MV-4-11 (cell line): ENCODE measurements around the gene CRABP1.

Source experiments
- DNase-seq: peaks from one replicate; lab custom pipeline; 2025; lab: John Stamatoyannopoulos, UW

The CRABP1 gene

DNA sequence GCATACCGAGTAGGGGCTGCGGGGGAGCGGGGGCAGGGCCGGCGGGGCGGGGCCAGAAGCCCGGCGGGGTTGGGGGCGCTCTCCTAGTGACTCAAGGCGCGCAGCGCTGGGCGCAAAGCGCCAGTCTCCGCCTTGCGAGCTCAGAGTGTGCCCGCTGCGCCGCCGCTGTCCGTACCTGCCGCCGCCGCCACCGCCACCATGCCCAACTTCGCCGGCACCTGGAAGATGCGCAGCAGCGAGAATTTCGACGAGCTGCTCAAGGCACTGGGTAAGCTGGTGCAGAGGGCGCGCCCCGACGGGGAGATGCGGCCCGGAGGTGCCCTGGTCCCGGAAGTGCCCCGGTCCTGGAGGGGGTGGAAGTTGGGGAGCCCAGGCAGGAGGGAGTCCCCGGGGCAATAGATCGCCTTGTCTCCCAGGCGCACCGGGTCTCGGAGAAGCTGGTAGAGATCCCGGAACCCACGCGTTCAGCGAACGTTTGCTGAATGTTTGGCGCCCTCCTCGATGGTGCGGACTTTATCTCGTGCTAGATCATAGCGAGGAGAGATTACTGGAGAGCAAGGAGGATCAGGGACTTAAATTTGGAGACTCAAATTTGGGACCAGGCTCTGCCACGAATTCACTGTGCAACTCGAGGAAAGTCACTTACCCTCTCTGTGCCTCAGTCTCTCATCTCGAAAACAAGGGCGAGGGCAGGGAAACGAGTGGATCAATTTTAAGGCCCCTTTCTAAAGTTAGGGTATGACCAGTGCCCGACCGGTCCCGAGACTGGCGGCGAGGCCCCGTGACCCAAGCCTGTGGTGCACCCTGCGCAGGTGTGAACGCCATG lies at the start of gene CRABP1:
TSS of gene CRABP1 (plus strand) at position 123 of the 826 bp plus-strand sequence. CDS start at position 199, 76 bp downstream.
- no peak for DNase-seq

DNA sequence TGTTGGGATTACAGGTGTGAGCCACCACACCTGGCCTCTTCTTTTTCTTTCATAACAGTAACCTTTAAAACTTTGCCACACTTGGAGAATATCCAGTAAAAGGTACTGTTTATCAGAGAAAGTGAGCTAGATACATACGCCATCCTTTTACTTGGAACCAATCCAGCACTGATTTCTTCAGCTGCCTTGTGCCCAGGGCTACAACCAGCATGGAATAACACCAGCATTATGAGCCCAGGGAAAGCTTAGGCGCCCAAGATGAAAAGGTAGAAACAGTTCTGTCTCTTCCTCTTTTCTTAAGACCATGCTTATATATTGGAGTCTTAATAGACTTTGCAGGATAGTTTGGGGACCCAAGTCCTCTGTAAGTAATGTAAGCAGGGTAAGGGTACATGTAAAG lies 49.1 kb upstream of the CRABP1 start:
- no peak for DNase-seq

GRCh38 chr15:78291698-78292097 lies 48.5 kb upstream of the CRABP1 start:
- no peak for DNase-seq

DNA sequence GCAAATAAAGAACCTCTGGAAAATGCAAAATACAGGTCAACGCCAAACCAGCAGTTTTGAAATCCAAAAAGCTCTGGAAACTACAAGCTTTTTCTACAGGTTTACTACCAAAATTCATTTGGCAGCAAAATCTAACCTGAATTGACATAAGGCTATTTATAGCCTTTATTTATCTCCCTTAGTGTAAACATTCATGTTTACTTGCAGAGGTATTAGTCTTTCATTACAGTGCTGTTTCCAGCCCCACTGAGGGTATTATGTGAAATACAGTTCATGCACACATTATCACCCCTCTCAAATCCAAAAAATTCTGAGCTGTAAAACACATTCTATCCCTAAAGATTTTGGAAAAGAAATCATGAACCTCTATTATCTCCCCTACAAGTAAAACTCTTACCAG lies 47.9 kb upstream of the CRABP1 start:
- no peak for DNase-seq

DNA sequence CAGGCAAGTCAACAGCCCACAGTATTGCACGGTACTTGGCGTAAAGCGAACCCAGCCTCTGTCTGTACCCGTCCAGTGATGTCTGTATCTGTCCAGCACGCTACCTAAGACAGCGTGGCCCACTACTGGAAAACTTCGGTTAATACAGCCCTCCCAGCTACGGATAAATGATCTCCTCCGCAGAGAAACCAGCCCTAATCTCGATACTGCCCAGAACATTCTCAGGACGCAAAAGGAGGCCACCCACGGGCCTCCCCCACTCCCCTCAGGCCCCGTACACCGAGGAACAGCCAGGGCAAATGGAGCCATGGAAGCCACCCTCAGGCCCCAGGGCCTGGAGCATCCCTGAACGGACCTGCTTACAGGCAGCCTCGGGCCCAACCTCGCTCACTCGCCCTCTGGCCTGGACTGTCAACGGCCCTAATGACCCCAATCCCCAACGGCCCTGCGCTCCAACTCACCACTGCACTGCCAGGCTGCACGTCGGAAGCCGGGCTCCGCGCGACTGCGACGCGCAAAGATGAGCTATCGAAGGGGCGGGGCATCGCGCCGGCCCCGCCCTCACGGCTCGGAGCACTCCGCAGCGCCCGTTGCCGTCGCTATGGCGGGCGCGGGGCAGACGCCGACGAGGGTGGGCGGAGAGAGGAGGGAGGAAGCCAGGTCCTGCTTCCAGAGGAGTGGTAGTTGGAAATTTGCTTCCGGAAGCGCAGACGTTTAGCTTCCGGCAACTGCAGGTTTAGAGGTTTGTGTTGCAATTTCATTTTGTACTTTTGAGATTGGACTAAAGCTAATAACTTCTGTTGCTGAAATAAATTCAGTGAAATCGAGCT lies 40.8 kb upstream of the CRABP1 start, which contains the start of gene SKIC8:
TSS of gene SKIC8 (minus strand) at position 509 of the 830 bp plus-strand sequence. CDS start 3,923 bp downstream, outside the sequence.
- peak; percentile 96 for DNase-seq

- DNase-seq: peak; percentile 38
Measured at GRCh38 chr15:78301326-78301725, 38.8 kb upstream of the CRABP1 start.

DNA sequence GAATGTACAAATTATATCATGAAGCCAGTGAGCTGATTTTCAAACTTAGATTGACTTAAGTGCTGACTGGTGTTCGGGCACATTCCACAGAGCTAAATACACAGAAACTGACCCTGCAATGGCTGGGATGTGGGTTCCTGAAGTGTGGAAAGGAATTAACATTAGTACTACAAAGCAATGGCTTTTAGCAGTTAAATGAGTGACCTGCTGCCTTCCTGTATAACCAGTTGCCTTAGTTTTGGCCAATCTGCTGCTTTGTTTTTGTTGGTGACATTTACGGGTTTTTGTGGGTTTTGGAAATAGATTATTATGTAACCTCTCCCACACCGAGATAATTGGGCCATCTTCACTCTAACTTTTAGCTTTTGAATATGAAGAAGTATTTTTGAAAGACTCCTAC lies 38.3 kb upstream of the CRABP1 start:
- peak; percentile 94 for DNase-seq

DNA sequence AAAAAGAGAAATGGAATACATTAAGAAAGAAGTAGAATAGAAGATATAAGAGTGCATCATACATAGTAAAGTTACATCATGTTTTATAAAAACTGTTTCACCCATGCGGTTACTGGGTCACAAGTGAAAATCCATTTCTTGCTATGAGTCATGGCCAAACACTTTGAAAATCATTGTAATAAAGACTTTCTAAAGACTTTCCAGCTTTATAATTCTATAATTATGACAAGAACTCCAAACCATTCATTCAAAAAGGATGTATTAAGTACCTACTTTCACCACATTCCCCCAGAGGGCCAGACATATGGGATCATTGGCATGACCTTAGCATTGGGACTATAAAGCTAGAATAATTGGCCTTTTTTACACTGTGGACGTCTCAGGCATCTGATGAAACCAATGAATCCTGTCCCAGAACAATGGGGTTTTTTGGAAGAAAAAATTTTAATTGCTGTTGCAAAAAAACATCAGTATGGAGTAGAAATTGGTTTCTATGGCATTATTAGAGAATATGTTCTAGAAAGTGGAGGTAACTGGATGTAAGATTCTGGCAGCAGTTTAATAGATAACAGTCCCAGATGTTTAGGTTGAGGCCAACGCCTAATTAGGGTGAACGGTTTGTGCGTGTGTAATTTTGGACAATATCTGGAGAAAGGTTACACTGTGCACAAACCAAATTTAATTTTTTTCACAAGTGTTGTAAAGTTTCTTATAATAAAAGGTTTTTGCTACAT lies 37.4 kb upstream of the CRABP1 start:
- DNase-seq: peak; percentile 86

DNA sequence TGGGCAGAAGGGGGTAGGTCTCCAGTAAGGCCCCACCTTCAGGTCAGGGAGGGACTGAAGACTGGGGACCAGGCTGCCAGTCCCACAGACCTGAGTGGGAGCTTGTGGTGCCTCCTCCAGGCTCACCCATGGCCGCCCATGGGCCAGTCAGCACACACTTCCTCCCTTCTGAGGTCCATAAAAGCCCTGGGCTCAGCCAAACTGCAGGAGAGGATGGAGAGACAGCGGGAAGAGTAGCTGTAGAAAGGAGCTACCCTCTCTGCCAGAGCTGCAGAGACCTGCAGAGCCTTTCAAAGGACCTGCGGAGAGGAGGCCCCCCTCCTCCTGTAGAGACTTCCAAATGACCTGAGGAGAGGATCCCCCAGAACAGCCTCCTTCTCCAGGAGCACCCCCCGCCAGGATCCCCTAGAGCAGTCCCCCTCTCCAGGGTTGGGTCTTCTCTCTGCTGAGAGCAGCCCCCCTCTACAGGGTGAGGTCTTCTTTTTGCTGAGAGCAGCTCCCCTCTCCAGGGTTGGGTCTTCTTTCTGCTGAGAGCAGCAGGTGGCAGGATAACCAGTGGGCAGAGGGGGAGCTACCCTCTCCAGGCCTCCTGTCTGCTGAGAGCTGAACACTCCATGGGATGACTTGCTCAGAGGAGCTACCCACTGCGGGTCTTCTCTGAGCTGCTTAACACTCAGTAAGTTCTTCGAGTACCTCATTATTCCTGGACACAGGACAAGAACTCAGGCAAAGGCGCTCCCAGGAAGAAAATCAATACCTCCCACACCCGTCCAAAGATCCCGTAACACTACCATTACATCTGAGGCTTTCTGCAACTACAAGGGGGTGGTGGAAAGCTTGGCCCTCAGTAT lies 35.7 kb upstream of the CRABP1 start:
- no peak for DNase-seq

DNA sequence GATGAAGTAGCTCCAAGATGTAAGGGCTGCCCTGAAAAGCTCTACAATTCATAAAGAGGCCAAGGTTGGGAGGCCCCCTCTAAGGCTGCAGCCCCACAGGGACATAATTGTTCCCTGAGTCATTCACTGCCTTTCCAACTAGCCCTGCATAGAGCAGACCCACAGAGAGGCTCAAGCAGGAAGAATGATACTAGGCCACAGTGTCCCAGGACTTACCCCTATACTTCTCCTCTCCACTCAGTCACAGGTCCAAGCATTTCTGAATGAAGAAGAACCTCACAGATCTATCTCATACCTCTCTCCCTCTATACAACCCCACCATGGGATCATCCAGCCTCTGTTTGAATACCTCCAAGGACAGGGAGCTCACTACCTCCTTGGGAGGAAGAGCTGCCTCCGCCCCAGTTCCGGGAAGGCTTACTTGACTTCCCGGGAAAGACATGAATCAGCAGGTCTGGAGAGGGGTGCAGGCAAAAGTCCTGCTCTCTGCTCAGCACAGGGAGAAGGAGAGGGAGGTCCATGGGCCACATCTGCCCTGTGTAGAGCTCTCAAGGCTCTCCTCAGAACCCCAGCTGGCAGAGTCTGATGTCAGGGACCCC lies 33.9 kb upstream of the CRABP1 start:
- DNase-seq: no peak

DNA sequence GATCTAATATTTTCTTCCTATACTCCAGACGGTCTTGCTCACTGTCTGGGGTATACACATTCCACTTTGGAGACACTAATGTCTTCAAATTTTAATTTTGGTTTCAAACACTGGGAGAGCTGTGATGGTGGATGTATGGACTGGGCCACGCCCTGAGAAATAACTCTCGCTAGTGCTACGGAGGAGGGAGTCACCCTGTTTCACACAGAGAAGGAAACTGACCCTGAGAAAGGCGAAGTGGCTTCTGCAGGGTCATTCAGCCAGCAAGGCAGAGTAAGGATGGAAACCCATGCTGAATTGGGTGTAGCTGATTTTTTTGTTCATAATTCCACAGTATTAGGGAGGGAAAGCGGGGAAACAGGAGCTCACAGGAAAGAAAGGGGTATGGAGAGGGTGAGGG lies 32.2 kb upstream of the CRABP1 start:
- DNase-seq: no peak

GRCh38 chr15:78308422-78309032 lies 31.6 kb upstream of the CRABP1 start:
- peak; percentile 71 for DNase-seq

DNA sequence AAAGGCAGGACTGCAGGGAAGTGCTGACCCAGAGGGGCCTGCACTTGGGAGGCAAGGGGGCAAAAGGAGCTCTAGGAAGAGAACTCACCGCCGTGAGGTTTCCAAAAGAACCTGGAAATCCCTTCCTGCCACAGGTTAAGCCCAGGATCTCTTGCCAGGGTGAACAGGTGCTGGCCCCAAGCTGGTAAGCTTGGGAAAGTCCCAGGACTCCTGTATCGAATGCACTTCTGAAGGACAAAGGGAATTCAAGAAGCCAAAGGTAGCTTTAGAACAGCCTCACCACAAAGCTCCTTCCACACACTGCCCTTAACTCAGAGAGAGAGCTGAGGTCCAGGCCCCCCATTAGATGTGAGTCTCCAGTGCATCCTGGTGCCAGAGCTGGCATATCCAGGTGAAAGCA lies 28.9 kb upstream of the CRABP1 start:
- DNase-seq: no peak

DNA sequence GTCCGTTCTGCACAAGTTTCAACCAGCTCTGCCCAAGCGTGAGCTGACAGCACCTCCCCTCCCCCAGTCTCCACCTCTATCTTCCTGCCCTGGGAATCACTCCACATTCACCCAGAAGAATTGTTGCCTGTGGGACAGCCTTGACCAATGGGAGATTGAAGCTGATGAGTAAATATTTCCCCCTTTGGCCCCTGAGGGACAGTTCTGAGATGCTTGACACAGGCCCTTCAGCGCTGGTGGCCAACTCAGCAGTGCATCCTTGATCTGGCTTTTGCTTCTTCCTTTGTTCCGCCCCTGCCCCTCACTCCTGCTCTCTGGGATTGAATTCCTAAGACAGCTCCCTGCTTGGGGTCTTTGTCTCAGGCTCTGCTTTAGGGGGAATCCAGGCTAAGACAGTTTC lies 27.6 kb upstream of the CRABP1 start:
- DNase-seq: no peak

DNA sequence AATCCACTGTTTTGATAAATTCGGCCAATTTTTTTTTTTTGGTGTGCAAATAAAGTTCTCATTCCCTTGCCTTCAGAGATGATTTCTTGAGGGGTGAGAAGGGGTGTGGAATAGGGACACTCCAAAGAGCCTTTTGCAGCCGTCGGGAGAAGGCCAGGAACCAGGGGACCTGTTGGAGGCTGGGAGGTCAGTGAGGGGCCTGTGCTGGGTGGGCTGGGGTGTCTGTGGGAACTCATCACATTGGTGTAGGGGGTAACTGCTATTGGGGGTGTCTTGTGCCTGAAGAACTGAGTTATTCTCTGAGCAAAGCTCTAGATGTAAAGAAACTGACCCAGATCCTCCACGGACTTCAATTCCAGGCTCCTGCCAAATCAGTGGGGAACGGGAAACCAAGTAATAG lies 27.2 kb upstream of the CRABP1 start:
- DNase-seq: no peak

DNA sequence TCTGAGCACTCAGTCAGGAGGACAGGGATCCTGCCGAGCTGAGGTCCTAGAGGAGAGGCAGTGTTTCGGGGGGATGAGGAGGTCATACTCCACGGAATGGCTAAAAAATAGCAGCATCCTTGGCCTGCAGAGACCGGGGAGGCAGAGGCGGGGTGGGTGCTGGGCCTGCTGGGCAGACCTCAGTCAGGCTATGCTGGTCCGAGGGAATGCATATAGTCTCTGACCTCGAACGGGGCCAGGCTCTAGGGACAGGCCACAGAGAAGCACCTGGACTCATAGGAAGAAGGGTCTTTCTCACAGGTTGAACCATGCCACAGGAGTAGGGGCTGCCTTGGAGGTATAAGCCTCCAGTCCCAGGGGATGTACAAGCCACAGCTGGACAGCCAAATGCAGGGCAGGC lies 26.8 kb upstream of the CRABP1 start:
- DNase-seq: no peak

DNA sequence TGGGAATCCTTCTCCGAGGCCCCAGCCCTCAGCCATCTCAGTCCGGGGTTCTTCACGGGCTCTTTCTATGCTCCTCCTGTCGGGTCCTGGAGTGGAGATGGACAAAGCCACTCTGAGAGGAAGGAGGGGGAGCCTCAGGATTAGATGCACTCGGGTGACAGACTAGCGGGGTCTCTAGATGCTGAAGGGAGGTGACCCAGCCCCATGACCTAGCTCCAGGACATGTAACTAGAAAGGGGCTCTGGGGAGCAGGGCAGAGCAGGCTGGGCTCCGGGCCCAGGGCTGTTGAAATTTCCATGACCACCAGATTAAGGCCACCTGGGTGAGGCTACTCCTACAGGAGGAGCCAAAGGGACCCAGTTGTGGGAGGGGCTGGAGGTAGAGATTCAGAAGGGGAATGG lies 26.0 kb upstream of the CRABP1 start:
- no peak for DNase-seq

DNA sequence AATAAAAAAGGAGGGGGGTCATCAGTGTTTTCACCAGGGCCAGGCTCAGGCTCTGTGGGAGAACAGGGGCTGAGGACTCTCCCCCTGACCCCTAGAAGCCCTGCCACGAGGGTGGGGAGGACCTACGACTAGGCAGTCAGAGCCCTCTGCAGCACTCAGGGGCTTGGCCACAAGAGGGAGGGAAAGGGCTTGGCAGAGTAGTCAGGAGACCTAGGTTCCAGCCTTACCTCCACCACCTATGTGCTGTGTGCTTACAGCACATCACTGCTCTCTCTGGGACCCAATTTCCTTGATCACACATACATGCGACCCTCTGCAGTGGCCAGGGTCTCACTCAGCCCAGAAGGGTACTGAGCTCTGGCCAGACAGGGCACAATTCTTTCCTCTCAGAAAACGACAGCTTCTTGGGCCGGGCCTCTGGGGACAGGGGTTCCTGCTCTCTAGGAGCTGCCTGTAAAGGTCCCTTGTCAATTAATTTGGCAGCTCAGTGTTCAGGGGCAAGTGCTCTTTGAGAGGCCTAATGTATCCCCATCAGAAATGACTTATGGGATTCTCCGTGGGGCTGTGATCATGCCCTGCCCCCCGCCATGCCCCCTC lies 24.4 kb upstream of the CRABP1 start:
- peak; percentile 16 for DNase-seq

GRCh38 chr15:78316283-78317083 lies 23.7 kb upstream of the CRABP1 start:
- no peak for DNase-seq
